ENCODE measurements around the gene FRY.
A peak's percentile ranks its signal among the peaks of the same experiment; 100 is the strongest.
"Not testable (repeated sequence)": the region's sequence is repeated elsewhere in the genome, so short reads cannot be mapped to it uniquely, and the experiment has no call there.

FRY gene

DNA sequence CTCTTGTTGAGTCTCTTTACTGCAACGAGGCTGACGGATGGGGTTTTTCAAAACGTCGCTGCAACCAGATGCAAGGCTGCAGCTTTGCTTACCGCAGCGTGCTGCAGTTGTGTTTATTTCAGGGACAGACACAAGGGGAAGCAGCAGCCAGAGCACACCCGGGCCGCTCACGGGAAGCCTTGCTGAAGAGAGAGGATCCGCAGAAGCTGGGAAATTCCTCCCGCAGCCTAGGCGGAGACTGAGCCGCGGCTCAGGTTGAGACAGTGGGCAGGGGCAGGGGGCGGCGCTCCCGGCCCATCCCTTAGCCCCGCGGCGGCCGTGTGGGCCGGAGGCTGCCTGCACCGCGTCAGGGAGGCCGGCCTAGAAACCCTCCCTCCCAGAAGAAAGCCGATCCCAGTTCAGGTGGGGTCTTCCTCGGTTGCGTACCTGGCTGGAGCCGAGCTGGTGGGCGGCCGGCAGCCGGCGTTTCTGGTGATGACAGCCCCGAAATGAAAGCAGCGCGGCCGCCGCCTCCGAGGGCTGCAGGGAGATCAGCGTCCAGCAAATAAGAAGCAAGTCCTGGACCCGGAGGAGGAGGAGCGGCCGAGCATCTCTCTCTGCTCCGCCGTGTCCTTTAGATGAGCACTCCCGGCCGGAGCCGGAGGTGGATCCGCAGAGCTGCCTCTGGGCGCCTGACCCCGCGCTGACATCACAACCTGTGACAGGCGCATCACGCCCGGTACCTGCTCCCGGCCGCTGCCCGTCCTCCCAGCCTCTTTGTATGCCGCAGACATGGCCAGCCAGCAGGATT is at the start of gene FRY:
FRY (plus strand) TSS at position 750 of the 790 bp plus-strand sequence; CDS start at position 772, 22 bp downstream.
- DNase-seq = peak; percentile 43 to 56

- no peak for DNase-seq
These were observed 49.5 kb upstream of the FRY start for GRCh38 chr13:31982124-31982523.

- DNase-seq = no peak
These were observed 49.0 kb upstream of the FRY start for GRCh38 chr13:31982540-31982939.

DNA sequence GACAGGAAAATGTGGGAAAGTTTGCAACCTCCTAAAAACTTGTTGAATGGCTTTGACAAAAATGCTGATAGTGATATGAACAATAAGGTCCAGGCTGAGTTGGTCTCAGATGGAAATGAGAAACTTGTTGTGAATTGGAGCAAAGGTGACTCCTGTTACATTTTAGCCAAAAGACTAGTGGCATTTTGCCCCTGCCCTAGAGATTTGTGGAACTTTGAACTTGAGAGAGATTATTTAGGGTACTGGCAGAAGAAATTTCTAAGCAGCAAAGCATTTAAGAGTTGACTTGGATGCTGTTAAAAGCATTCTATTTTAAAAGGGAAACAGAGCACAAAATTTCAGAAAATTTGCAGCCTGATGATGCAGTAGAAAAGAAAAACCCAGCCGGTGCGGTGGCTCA is 47.9 kb upstream of the FRY start:
- not testable (repeated sequence) for DNase-seq

- DNase-seq = not testable (repeated sequence)
These were observed 47.2 kb upstream of the FRY start for GRCh38 chr13:31984388-31984787.

- no peak for DNase-seq
These were observed 44.7 kb upstream of the FRY start for GRCh38 chr13:31986676-31987470.

DNA sequence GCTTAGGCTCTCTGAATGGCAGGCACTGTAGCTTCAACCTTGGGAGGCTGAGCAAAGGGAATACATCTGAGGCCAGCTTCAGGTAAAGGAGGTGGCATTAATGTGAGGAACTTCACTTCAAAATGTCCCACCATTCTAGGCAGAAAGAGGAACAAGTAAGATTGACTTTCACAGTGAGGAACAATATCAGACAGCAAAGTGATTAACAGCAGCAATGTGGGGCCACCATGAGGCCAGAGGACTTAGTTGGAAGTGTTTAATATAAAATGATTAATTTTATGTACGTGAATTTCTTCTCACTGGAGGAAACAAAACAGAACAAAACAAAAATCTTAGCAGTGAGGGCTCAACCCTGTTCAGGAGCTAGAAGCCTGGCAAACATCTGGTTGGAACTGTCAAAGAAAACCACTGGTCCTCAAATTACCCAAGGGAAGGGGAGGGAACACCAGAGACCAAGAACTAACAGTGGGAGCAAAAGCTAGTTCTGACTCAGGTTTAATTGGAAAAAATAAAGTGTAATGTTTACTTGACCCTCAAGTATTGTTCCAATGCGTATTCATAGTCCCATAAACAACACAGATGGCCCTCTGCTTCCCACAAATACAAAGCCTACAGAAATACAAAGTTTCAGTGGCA is 43.9 kb upstream of the FRY start:
- DNase-seq = no peak

DNA sequence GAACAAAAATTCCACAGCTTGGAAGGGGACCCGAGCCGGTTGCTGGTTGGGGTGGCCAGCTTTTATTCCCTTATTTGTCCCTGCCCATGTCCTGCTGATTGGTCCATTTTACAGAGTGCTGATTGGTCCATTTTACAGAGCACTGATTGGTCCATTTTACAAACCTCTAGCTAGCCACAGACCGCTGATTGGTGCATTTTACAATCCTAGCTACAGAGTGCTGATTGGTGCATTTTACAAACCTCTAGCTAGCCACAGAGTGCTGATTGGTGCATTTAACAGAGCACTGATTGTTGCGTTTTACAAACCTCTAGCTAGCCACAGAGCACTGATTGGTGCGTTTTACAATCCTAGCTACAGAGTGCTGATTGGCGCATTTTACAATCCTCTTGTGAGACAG is 37.2 kb upstream of the FRY start:
- DNase-seq = not testable (repeated sequence)

- DNase-seq = no peak
These were observed 35.0 kb upstream of the FRY start for GRCh38 chr13:31996601-31997000.

- no peak for DNase-seq
These were observed 33.9 kb upstream of the FRY start for GRCh38 chr13:31997641-31998040.

GRCh38 chr13:31998131-31998530 is 33.4 kb upstream of the FRY start:
- DNase-seq = no peak

DNA sequence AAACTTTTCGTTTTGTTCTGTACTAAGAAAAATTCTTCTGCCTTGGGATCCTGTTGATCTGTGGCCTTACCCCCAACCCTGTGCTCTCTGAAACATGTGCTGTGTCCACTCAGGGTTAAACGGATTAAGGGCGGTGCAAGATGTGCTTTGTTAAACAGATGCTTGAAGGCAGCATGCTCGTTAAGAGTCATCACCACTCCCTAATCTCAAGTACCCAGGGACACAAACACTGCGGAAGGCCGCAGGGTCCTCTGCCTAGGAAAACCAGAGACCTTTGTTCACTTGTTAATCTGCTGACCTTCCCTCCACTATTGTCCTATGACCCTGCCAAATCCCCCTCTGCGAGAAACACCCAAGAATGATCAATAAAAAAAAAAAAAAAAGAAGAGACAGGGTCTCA is 30.8 kb upstream of the FRY start:
- not testable (repeated sequence) for DNase-seq

- DNase-seq = no peak
These were observed 30.3 kb upstream of the FRY start for GRCh38 chr13:32001154-32001768.

- no peak for DNase-seq
These were observed 29.8 kb upstream of the FRY start for GRCh38 chr13:32001769-32002168.

DNA sequence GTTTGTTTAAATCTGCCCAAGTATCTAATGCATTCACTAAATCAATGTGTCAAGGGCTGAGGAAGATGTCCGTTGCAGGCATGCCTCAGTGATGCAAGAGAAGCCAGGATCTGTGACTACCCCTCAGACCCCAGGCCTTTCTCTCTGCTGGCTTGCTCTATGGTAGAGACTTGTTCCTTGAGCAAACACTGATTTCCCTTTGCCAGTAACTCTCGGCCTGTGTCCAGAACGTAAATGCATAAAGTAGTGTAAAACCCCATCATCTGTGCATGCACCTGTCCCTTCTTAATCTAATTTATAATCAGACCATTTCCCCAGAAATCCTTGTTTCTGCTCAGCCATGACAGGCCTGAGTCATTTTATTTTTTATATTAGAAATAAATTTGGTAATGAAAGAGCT is 28.7 kb upstream of the FRY start:
- no peak for DNase-seq

- DNase-seq = no peak
These were observed 24.1 kb upstream of the FRY start for GRCh38 chr13:32007494-32007893.

DNA sequence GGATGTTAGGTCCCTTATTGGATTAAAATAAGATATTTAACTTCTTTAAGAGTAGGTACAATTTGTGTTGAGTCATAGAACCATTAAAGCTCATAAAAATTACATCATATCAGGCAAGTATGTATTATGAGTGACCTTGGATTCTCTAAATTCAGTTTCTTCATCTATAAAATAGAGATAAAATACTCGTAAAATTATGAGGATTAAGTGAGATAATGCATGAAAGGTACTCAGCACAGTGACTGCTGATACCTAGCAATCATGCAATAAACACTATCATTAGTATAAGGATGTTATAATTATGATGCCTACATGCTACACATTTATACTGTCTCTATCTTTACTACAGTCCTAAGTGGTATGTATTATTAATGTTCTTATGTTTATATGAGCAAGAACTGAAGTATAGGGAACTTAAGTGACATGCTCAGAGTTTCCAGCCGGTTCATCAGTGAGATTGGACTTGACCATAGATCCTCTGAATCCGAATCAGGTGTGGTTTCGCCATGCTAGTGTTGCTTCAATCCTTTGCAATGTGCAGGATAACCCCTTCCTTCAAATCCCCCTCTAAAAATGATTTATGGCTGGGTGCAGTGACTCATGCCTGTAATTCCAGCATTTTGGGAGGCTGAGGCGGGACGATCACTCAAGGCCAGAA is 22.9 kb upstream of the FRY start:
- DNase-seq = no peak

GRCh38 chr13:32009362-32009761 is 22.2 kb upstream of the FRY start:
- DNase-seq = no peak

- no peak for DNase-seq
These were observed 21.4 kb upstream of the FRY start for GRCh38 chr13:32010136-32010535.

GRCh38 chr13:32011971-32012370 is 19.6 kb upstream of the FRY start:
- no peak for DNase-seq

DNA sequence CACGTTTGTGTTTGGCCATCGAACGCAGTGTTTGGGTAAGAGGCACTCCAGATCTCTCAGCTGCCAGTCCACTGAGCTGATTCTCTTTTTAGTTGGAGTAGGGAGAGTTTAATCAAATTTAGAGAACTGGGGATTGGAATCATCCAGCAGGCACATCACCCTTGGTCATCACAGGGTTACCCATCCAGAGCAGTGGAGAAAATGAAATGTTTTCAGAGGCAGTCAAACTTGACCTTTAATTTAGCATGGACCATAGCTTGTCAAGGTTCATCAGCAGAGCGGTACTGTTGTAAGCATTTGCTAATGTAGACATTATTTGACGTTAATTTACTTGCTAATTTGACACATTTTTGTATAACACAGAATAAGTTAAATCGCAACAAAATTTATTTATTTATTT is 18.4 kb upstream of the FRY start:
- DNase-seq = no peak

GRCh38 chr13:32016119-32016518 is 15.5 kb upstream of the FRY start:
- no peak for DNase-seq

GRCh38 chr13:32016631-32017030 is 14.9 kb upstream of the FRY start:
- DNase-seq = no peak
